ENCODE data around the gene PROCA1. TPM values are rescaled to one million over a fixed set of nuclear protein-coding genes. Genes with fewer than 3 reads are reported as not detected.
"Not testable (repeated sequence)": the region's sequence is repeated elsewhere in the genome, so short reads cannot be mapped to it uniquely, and the experiment has no call there.

Gene PROCA1
- total RNA-seq, 1 experiment from 2014 or later = 4.6 TPM

- POLR2A ChIA-PET (ENCODE audit: low non-redundant PET) = no interaction called here
- intact Hi-C loops (cut with micrococcal nuclease; ENCODE audit: unreplicated experiment) = no loop called here
- CTCF ChIA-PET = no interaction called here
- Histone ChIP-seq H3K27me3 (replicated peaks; ENCODE audit: insufficient read depth, low read depth, low read length, poor library complexity) (no peaks in the 10 kb centered on the region), H3K4me1 (ENCODE audit: insufficient read depth, low read length, poor library complexity, severe bottlenecking) (no peaks in the 10 kb centered on the region), H3K4me3 (ENCODE audit: low read depth, low read length, poor library complexity, severe bottlenecking) (no peak overlapping the region), H3K9me3 (ENCODE audit: low read depth, low read length, poor library complexity, severe bottlenecking) (no peaks in the 10 kb centered on the region), H3K36me3 (ENCODE audit: insufficient read depth, low read length, poor library complexity, severe bottlenecking) (no peaks in the 10 kb centered on the region), H3K27ac (ENCODE audit: low read depth, low read length, poor library complexity, severe bottlenecking) (no peak overlapping the region)
- DNase-seq (ENCODE audit: low spot score) = no peak
- TF ChIP-seq EZH2 (IDR thresholded peaks at IDR 0.05; ENCODE audit: borderline replicate concordance, low read depth, low read length, poor library complexity, severe bottlenecking) = no peak
- TF ChIP-seq CTCF (conservative IDR thresholded peaks at IDR 0.05; ENCODE audit: low read depth, low read length) = no peak
- BruUV-seq (replicated peaks) = no TSS peak
Observed at GRCh38 chr17:28737316-28737715, 25.6 kb upstream of the PROCA1 start.

- CTCF ChIA-PET; POLR2A ChIA-PET (ENCODE audit: low non-redundant PET): not testable (repeated sequence)
Observed at GRCh38 chr17:28735913-28736769, 24.5 kb upstream of the PROCA1 start.

GRCh38 chr17:28735242-28735722 is 23.6 kb upstream of the PROCA1 start:
- ChIA-PET CTCF (no interaction called here), POLR2A (ENCODE audit: low non-redundant PET) (no interaction called here)
- no TSS peak for BruUV-seq (replicated peaks)
- H3K9me3 ChIP-seq (ENCODE audit: low read depth, low read length, poor library complexity, severe bottlenecking) = no peaks in the 10 kb centered on the region
- H3K27me3 ChIP-seq (replicated peaks; ENCODE audit: insufficient read depth, low read depth, low read length, poor library complexity) = no peaks in the 10 kb centered on the region
- H3K4me1 ChIP-seq (ENCODE audit: insufficient read depth, low read length, poor library complexity, severe bottlenecking) = no peaks in the 10 kb centered on the region
- no peak overlapping the region for H3K27ac ChIP-seq (ENCODE audit: low read depth, low read length, poor library complexity, severe bottlenecking)
- DNase-seq (ENCODE audit: low spot score) = no peak
- no peaks in the 10 kb centered on the region for H3K36me3 ChIP-seq (ENCODE audit: insufficient read depth, low read length, poor library complexity, severe bottlenecking)
- H3K4me3 ChIP-seq (ENCODE audit: low read depth, low read length, poor library complexity, severe bottlenecking) = no peak overlapping the region
- intact Hi-C loops (cut with micrococcal nuclease; ENCODE audit: unreplicated experiment) = no loop called here
- TF ChIP-seq EZH2 (IDR thresholded peaks at IDR 0.05; ENCODE audit: borderline replicate concordance, low read depth, low read length, poor library complexity, severe bottlenecking) (no peak), CTCF (conservative IDR thresholded peaks at IDR 0.05; ENCODE audit: low read depth, low read length) (no peak)

More at GRCh38 chr17:28735913-28736769, 24.5 kb upstream of the PROCA1 start:
- DNase-seq (ENCODE audit: low spot score); H3K4me3 ChIP-seq (ENCODE audit: low read depth, low read length, poor library complexity, severe bottlenecking); H3K27ac ChIP-seq (ENCODE audit: low read depth, low read length, poor library complexity, severe bottlenecking); H3K36me3 ChIP-seq (ENCODE audit: insufficient read depth, low read length, poor library complexity, severe bottlenecking); BruUV-seq (replicated peaks); H3K4me1 ChIP-seq (ENCODE audit: insufficient read depth, low read length, poor library complexity, severe bottlenecking); H3K9me3 ChIP-seq (ENCODE audit: low read depth, low read length, poor library complexity, severe bottlenecking); H3K27me3 ChIP-seq (replicated peaks; ENCODE audit: insufficient read depth, low read depth, low read length, poor library complexity); intact Hi-C loops (cut with micrococcal nuclease; ENCODE audit: unreplicated experiment): not testable (repeated sequence)

All from A673 (cell line).